Type B pancreatic cell (in vitro differentiated cells): ENCODE results near the gene TRIM38. TPM values are rescaled to one million over a fixed set of nuclear protein-coding genes. Genes with fewer than 3 reads are reported as not detected.

Experiments used
- DNase-seq: peaks from one replicate; pipeline ENCODE4 v3.0.0; 2021; ENCODE audit warnings: mixed read lengths; ENCODE audit not compliant: unreplicated experiment; ENCODE audit errors: extremely low spot score
- H3K27ac Mint-ChIP-seq: 2 replicates; pipeline ENCODE4 v1.8.0; 2021; ENCODE audit warnings: mild to moderate bottlenecking, mixed read lengths
- H3K27me3 Mint-ChIP-seq: 2 replicates; pipeline ENCODE4 v1.8.0; 2021; ENCODE audit warnings: mixed read lengths
- H3K36me3 Mint-ChIP-seq: 2 replicates; pipeline ENCODE4 v1.8.0; 2021; ENCODE audit warnings: mixed read lengths
- H3K4me1 Mint-ChIP-seq: one replicate; pipeline ENCODE4 v1.8.0; 2021; ENCODE audit warnings: mixed read lengths; ENCODE audit not compliant: unreplicated experiment
- H3K4me3 Mint-ChIP-seq: 2 replicates; pipeline ENCODE4 v1.8.0; 2021; ENCODE audit warnings: mild to moderate bottlenecking, mixed read lengths
- H3K9me3 Mint-ChIP-seq: 2 replicates; pipeline ENCODE4 v1.8.0; 2021; ENCODE audit warnings: mixed read lengths
- CTCF ChIP-seq: fragments of 200-600 bp; sonication (generic); conservative IDR thresholded peaks from 2 replicates; pipeline ENCODE4 v1.5.0; 2021; ENCODE audit warnings: antibody characterized with exemption, mild to moderate bottlenecking
- total RNA-seq: library from RNA; stranded (reverse); gene quantifications from 2 replicates; pipeline ENCODE4 v1.2.1, GENCODE V29; 2021; ENCODE audit warnings: low replicate concordance

The TRIM38 gene
- total RNA-seq, 1 donor from 2014 or later, result 6.9 TPM

- TF ChIP-seq CTCF, result no peak
- Mint-ChIP-seq H3K9me3 (no peaks in the 10 kb centered on the region), H3K27me3 (no peaks in the 10 kb centered on the region), H3K36me3 (no peaks in the 10 kb centered on the region), H3K4me3 (no peak overlapping the region), H3K27ac (no peak overlapping the region), H3K4me1 (no peaks in the 10 kb centered on the region)
- no peak for DNase-seq
Observed at GRCh38 chr6:25934156-25934555, 28.4 kb upstream of the TRIM38 start.

GRCh38 chr6:25934735-25935313 lies 27.8 kb upstream of the TRIM38 start:
- TF ChIP-seq CTCF, result no peak
- H3K4me1 Mint-ChIP-seq, result no peaks in the 10 kb centered on the region
- no peaks in the 10 kb centered on the region for H3K27me3 Mint-ChIP-seq
- no peak for DNase-seq
- no peaks in the 10 kb centered on the region for H3K9me3 Mint-ChIP-seq
- H3K27ac Mint-ChIP-seq, result no peak overlapping the region
- no peak overlapping the region for H3K4me3 Mint-ChIP-seq
- no peaks in the 10 kb centered on the region for H3K36me3 Mint-ChIP-seq

- Mint-ChIP-seq H3K27ac (no peak overlapping the region), H3K4me1 (no peaks in the 10 kb centered on the region), H3K4me3 (no peak overlapping the region), H3K36me3 (no peaks in the 10 kb centered on the region), H3K27me3 (no peaks in the 10 kb centered on the region), H3K9me3 (no peaks in the 10 kb centered on the region)
- DNase-seq, result no peak
- no peak for TF ChIP-seq CTCF
Observed at GRCh38 chr6:25935953-25936352, 26.6 kb upstream of the TRIM38 start.

GRCh38 chr6:25939593-25939992 lies 23.0 kb upstream of the TRIM38 start:
- TF ChIP-seq CTCF, result no peak
- Mint-ChIP-seq H3K27ac (no peak overlapping the region), H3K27me3 (no peaks in the 10 kb centered on the region), H3K36me3 (no peaks in the 10 kb centered on the region), H3K4me1 (no peaks in the 10 kb centered on the region), H3K4me3 (no peak overlapping the region), H3K9me3 (no peaks in the 10 kb centered on the region)
- DNase-seq, result no peak

GRCh38 chr6:25942561-25943147 lies 19.9 kb upstream of the TRIM38 start:
- H3K4me3 Mint-ChIP-seq, result no peak overlapping the region
- no peaks in the 10 kb centered on the region for H3K9me3 Mint-ChIP-seq
- no peaks in the 10 kb centered on the region for H3K36me3 Mint-ChIP-seq
- peak; percentile 62 for TF ChIP-seq CTCF
- H3K4me1 Mint-ChIP-seq, result no peaks in the 10 kb centered on the region
- no peak for DNase-seq
- H3K27me3 Mint-ChIP-seq, result no peaks in the 10 kb centered on the region
- H3K27ac Mint-ChIP-seq, result no peak overlapping the region

- H3K4me1 Mint-ChIP-seq, result no peaks in the 10 kb centered on the region
- no peaks in the 10 kb centered on the region for H3K9me3 Mint-ChIP-seq
- no peak for TF ChIP-seq CTCF
- no peak overlapping the region for H3K27ac Mint-ChIP-seq
- no peak for DNase-seq
- no peaks in the 10 kb centered on the region for H3K27me3 Mint-ChIP-seq
- H3K36me3 Mint-ChIP-seq, result no peaks in the 10 kb centered on the region
- no peak overlapping the region for H3K4me3 Mint-ChIP-seq
Observed at GRCh38 chr6:25943887-25944286, 18.7 kb upstream of the TRIM38 start.
